K562 (cell line): ENCODE results near the gene SETDB2. TPM values are rescaled to one million over a fixed set of nuclear protein-coding genes. Genes with fewer than 3 reads are reported as not detected.

Source experiments
- AFF1 ChIP-seq, 2 experiments: fragments of 450-650 bp; IDR thresholded peaks; 2 replicates each; pipeline ENCODE4 v1.6.1; 2018; ENCODE audit warnings: mild to moderate bottlenecking in 2 of 2, low read depth in 1 of 2; ENCODE audit not compliant: partially characterized antibody in 2 of 2
- C11orf30 ChIP-seq: fragments of 450-650 bp; IDR thresholded peaks from 2 replicates; pipeline ENCODE4 v1.6.1; 2016; ENCODE audit warnings: low read depth, mild to moderate bottlenecking
- CBX1 ChIP-seq: sonication (generic); IDR thresholded peaks from 2 replicates; pipeline ENCODE4 v1.6.1; 2016; ENCODE audit warnings: antibody characterized with exemption, low read depth, mild to moderate bottlenecking
- ELK1 ChIP-seq: sonication (generic); formaldehyde crosslinking; IDR thresholded peaks from 2 replicates; pipeline ENCODE4 v1.8.1; 2022; ENCODE audit warnings: missing genetic modification reagents
- NR2C2 ChIP-seq, 2 experiments: fragments of 200-800 bp in 1 of 2; sonication (Bioruptor generic) in 1 of 2; sonication (generic) in 1 of 2; formaldehyde crosslinking in 1 of 2; IDR thresholded peaks; 2 replicates each; pipeline versions ENCODE4 v1.6.1 to v1.8.0; 2016 to 2022; ENCODE audit warnings: mild to moderate bottlenecking in 1 of 2, missing compliant biosample characterization in 1 of 2, missing genetic modification characterization in 1 of 2, missing genetic modification reagents in 1 of 2
- PHF20 ChIP-seq: fragments of 450-650 bp; IDR thresholded peaks from 2 replicates; pipeline ENCODE4 v1.6.1; 2018; ENCODE audit not compliant: partially characterized antibody
- RBM25 ChIP-seq: fragments of 200-400 bp; formaldehyde crosslinking; IDR thresholded peaks from 2 replicates; pipeline ENCODE4 v1.6.1; 2018; ENCODE audit warnings: low read length, low read depth, moderate library complexity; ENCODE audit not compliant: severe bottlenecking
- TCF7 ChIP-seq: sonication (generic); IDR thresholded peaks from 2 replicates; pipeline ENCODE4 v1.6.1; 2016; ENCODE audit warnings: antibody characterized with exemption, borderline replicate concordance
- TFE3 ChIP-seq: fragments of 450-650 bp; formaldehyde crosslinking; IDR thresholded peaks from 2 replicates; pipeline ENCODE4 v1.4.0; 2020; ENCODE audit warnings: mild to moderate bottlenecking, mixed read lengths
- ZNF507 ChIP-seq: conservative IDR thresholded peaks from 2 replicates; pipeline ENCODE4 v1.6.1; 2017; ENCODE audit warnings: missing genetic modification characterization, missing compliant biosample characterization
- ZNF511 ChIP-seq: sonication (generic); formaldehyde crosslinking; IDR thresholded peaks from 2 replicates; pipeline ENCODE4 v1.8.0; 2022; ENCODE audit warnings: mild to moderate bottlenecking, missing genetic modification reagents
- ZNF699 ChIP-seq: fragments of 250-450 bp; sonication (Bioruptor Pico); IDR thresholded peaks from 2 replicates; pipeline ENCODE4 v1.8.0; 2021; ENCODE audit warnings: mild to moderate bottlenecking, moderate library complexity; ENCODE audit not compliant: insufficient replicate concordance
- ZNF77 ChIP-seq: fragments of 250-450 bp; sonication (Bioruptor Pico); IDR thresholded peaks from 2 replicates; pipeline ENCODE4 v1.5.0; 2020
- polyA plus RNA-seq, 8 experiments: library from polyadenylated mRNA; depleted of rRNA in 4 of 8; stranded (reverse) in 5 of 8; unstranded in 3 of 8; fragments of >200 nt; fragmentation: Nextera tagmentation in 2 of 8; fragmentation: Illumina TruSeq in 1 of 8; extraction: Ambion mirVana in 2 of 8; extraction: Trizol in 1 of 8; gene quantifications; 2 replicates each; pipeline versions ENCODE4 v1.2.1 to v1.2.3, GENCODE V29; 2011 to 2014; ENCODE audit warnings: inconsistent platforms in 1 of 8, missing spikeins in 1 of 8
- total RNA-seq, 7 experiments: library from RNA; depleted of rRNA in 6 of 7; stranded (reverse); fragments of >200 nt in 6 of 7; fragmentation: Illumina TruSeq in 2 of 7; extraction: Trizol in 2 of 7; gene quantifications; 2 replicates each; pipeline versions ENCODE4 v1.2.1 to v1.2.3, GENCODE V29; 2011 to 2021; ENCODE audit warnings: low replicate concordance in 1 of 7
- TF ChIP-seq, protein P1 (sequence below): sonication (generic); formaldehyde crosslinking; IDR thresholded peaks from 2 replicates; pipeline ENCODE4 v1.8.1; 2023; ENCODE audit warnings: mild to moderate bottlenecking, missing genetic modification reagents
- TF ChIP-seq, protein P2 (sequence below): fragments of 450-650 bp; formaldehyde crosslinking; IDR thresholded peaks from 2 replicates; pipeline ENCODE4 v1.4.0; 2022; ENCODE audit warnings: missing genetic modification characterization

The SETDB2 gene
- total and polyA plus RNA-seq, 9 of the 15 experiments (the other 6 are each of a cell fraction or from before 2014, with no cell fraction given): 1.0 to 9.0 (median 6.1) TPM

DNA sequence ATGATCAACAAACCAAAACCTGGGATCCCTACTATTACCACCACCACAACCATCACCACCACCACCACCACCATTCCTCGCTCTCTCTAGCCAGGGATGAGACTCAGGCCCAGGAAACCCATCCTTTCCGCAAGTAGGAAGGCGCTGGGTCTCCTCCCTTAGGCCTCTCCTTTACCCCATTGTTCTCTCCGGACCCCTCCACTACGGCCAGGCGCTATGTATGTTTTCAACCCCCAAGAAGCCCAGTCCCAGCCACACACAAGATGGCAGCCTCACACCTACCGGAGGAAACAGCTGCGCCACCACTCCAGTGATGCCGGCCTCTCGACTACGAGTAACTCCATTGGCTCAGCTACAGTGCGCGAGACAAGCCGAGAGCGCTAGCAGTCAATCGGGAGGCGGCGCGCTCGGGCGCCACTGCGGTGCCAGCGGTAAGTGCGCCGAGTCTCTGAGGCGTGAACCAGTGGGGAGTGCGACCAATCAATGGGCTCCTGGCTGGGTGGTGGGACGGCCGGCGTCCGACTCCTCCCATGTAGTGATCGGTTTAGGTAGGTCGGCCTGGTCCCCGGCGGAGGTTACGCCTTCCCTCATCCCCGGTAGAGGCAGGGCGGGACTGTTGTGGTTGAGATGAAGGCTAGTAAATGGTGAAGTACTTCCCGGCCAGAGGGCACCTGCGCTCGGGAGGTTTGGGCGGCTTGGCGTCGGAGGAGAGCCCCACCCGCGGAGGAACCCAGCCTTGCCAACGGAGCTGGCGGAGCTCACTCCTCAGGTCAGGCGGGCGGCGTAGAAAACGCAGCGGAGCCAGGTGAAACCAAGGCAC lies at the start of gene SETDB2, which contains the start of gene CAB39L (continued):
- no peak for TF ChIP-seq ZNF511 (CRISPR knock-in tag)
- TF ChIP-seq ZNF699 (CRISPR knock-in tag): no peak
- peak; percentile 95 for TF ChIP-seq NR2C2 (CRISPR knock-in tag; IDR thresholded peaks at IDR 0.05)
- TF ChIP-seq NR2C2 (tag; IDR thresholded peaks at IDR 0.05): peak; percentile 98
- no peak for TF ChIP-seq ZNF77 (CRISPR knock-in tag)
- 0 out of 2 replicates have a peak, but pooled peaks have one; percentile 15 for TF ChIP-seq CBX1
- no peak for TF ChIP-seq ELK1 (CRISPR knock-in tag)
- TF ChIP-seq TFE3: no peak
- peak; percentile 34 for TF ChIP-seq PHF20
- peak; percentile 74 for TF ChIP-seq C11orf30
- TF ChIP-seq, protein P1, sequence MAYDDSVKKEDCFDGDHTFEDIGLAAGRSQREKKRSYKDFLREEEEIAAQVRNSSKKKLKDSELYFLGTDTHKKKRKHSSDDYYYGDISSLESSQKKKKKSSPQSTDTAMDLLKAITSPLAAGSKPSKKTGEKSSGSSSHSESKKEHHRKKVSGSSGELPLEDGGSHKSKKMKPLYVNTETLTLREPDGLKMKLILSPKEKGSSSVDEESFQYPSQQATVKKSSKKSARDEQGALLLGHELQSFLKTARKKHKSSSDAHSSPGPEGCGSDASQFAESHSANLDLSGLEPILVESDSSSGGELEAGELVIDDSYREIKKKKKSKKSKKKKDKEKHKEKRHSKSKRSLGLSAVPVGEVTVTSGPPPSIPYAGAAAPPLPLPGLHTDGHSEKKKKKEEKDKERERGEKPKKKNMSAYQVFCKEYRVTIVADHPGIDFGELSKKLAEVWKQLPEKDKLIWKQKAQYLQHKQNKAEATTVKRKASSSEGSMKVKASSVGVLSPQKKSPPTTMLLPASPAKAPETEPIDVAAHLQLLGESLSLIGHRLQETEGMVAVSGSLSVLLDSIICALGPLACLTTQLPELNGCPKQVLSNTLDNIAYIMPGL (CRISPR knock-in tag): no peak
- TF ChIP-seq RBM25: peak; percentile 29
- TF ChIP-seq ZNF507 (tag): no peak
- TF ChIP-seq, protein P2, sequence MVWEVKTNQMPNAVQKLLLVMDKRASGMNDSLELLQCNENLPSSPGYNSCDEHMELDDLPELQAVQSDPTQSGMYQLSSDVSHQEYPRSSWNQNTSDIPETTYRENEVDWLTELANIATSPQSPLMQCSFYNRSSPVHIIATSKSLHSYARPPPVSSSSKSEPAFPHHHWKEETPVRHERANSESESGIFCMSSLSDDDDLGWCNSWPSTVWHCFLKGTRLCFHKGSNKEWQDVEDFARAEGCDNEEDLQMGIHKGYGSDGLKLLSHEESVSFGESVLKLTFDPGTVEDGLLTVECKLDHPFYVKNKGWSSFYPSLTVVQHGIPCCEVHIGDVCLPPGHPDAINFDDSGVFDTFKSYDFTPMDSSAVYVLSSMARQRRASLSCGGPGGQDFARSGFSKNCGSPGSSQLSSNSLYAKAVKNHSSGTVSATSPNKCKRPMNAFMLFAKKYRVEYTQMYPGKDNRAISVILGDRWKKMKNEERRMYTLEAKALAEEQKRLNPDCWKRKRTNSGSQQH (CRISPR knock-in tag): peak; percentile 56; the same call in 1 of the 2 replicates
- TF ChIP-seq TCF7: no peak
- peak in 1 of 2 experiments; percentile 32 for TF ChIP-seq AFF1 (IDR thresholded peaks at IDR 0.05; ENCODE audit: low read depth in 1 of 2, partially characterized antibody in 2 of 2)
